ENCODE measurements around the gene GSG1L2. TPM values are rescaled to one million over a fixed set of nuclear protein-coding genes. Genes with fewer than 3 reads are reported as not detected.

GSG1L2 gene
- total RNA-seq, 1 experiment from 2014 or later, result not detected

GRCh38 chr17:9862949-9863348 is 41.1 kb upstream of the GSG1L2 start:
- CTCF ChIA-PET, result no interaction called here
- RAD21 ChIA-PET (ENCODE audit: low non-redundant PET in 1 of 2, low total read pairs in 2 of 2, uncharacterized antibody in 2 of 2, unreplicated experiment in 2 of 2), result no interaction called here
- Histone ChIP-seq H3K9ac (ENCODE audit: low read length) (no peak overlapping the region), H3K4me1 (ENCODE audit: control insufficient read depth in 1 of 2, insufficient read depth in 2 of 2, low read length in 2 of 2) (no peaks in the 10 kb centered on the region), H3K27ac (ENCODE audit: low read depth, low read length) (no peak overlapping the region), H3K4me3 (replicated peaks in 1 of 2; ENCODE audit: low read depth in 1 of 2, low read length in 2 of 2) (no peak overlapping the region), H3K27me3 (ENCODE audit: insufficient read depth, low read length) (no peaks in the 10 kb centered on the region), H4K20me1 (ENCODE audit: insufficient read depth) (no peaks in the 10 kb centered on the region), H3K9me2 (ENCODE audit: insufficient read depth) (no peaks in the 10 kb centered on the region), H2AFZ (ENCODE audit: low read depth, low read length, poor library complexity, severe bottlenecking) (no peak overlapping the region), H3K79me2 (ENCODE audit: insufficient read depth, low read length) (no peaks in the 10 kb centered on the region), H3K4me2 (ENCODE audit: low read length) (no peak overlapping the region), H3K9me3 (ENCODE audit: control insufficient read depth in 1 of 2, insufficient read depth in 1 of 2, low read depth in 1 of 2, low read length in 2 of 2) (peaks cover 0 to 7% of the 10 kb centered on the region in 2 experiments; a peak in 1 of 4 replicates), H3K36me3 (ENCODE audit: control insufficient read depth in 1 of 2, insufficient read depth in 2 of 2, low read length in 2 of 2) (no peaks in the 10 kb centered on the region)
- ATAC-seq (no peak), DNase-seq (ENCODE audit: low read depth, low spot score) (no peak)
- intact Hi-C loops (cut with micrococcal nuclease), result no loop called here
- POLR2A ChIA-PET, result no interaction called here
- no peak for TF ChIP-seq REST (IDR thresholded peaks at IDR 0.05; ENCODE audit: low read depth)
- TF ChIP-seq POLR2AphosphoS5 (IDR thresholded peaks at IDR 0.05; ENCODE audit: low read depth, low read length), result no peak
- TF ChIP-seq SIN3A (IDR thresholded peaks at IDR 0.05; ENCODE audit: low read depth), result no peak
- TF ChIP-seq FOSL1 (IDR thresholded peaks at IDR 0.05; ENCODE audit: low read depth), result no peak
- TF ChIP-seq RAD21 (IDR thresholded peaks at IDR 0.05; ENCODE audit: low read depth), result no peak
- no peak for TF ChIP-seq SP1 (IDR thresholded peaks at IDR 0.05; ENCODE audit: low read depth)
- TF ChIP-seq CBX3 (IDR thresholded peaks at IDR 0.05; ENCODE audit: low read depth), result no peak
- no peak for TF ChIP-seq TCF7L2 (IDR thresholded peaks at IDR 0.05; ENCODE audit: borderline replicate concordance, extremely low read depth, insufficient read depth, insufficient read length)
- TF ChIP-seq POLR2A (IDR thresholded peaks at IDR 0.05; ENCODE audit: borderline replicate concordance, extremely low read depth, insufficient read depth, insufficient read length), result no peak
- BruUV-seq (replicated peaks), result no TSS peak
